Body of pancreas (tissue), 4 donors: ENCODE measurements around the gene MED12L.

Experiments
- POLR2A ChIP-seq, 3 donors: fragments of 450-650 bp; IDR thresholded peaks; one replicate each; pipeline ENCODE4 v1.6.1; 2016; ENCODE audit warnings: antibody characterized with exemption in 3 of 3, mild to moderate bottlenecking in 2 of 3
- TF ChIP-seq, protein P1 (sequence below), 7 experiments: fragments of 450-650 bp in 4 of 7; fragments of 200-600 bp in 3 of 7; sonication (generic) in 3 of 7; IDR thresholded peaks; one replicate each; pipeline ENCODE4 v1.5.1; 2016 to 2019; ENCODE audit warnings: antibody characterized with exemption in 7 of 7

DNA sequence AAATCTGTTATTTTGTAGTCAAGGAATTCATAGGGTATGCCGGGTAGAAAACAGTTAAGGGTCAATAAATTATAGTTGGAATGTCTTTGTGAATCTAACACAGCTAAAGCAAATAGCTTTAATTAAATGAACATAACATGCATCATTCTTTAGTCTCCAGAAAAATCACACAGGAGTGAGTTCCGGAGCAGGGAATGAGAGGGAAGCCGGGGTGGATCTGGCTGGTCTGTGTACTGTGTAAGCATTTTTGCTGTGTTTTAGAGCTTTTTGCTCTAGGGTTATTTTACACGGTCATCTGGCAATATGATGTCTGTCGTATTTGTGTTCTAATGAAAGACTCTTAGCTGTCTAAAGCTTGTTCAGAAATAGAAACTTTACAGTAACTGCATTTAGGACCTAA is 57.5 kb downstream of the MED12L start:
- TF ChIP-seq, protein P1, sequence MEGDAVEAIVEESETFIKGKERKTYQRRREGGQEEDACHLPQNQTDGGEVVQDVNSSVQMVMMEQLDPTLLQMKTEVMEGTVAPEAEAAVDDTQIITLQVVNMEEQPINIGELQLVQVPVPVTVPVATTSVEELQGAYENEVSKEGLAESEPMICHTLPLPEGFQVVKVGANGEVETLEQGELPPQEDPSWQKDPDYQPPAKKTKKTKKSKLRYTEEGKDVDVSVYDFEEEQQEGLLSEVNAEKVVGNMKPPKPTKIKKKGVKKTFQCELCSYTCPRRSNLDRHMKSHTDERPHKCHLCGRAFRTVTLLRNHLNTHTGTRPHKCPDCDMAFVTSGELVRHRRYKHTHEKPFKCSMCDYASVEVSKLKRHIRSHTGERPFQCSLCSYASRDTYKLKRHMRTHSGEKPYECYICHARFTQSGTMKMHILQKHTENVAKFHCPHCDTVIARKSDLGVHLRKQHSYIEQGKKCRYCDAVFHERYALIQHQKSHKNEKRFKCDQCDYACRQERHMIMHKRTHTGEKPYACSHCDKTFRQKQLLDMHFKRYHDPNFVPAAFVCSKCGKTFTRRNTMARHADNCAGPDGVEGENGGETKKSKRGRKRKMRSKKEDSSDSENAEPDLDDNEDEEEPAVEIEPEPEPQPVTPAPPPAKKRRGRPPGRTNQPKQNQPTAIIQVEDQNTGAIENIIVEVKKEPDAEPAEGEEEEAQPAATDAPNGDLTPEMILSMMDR (IDR thresholded peaks at IDR 0.05) = no peak
- TF ChIP-seq POLR2A (IDR thresholded peaks at IDR 0.05) = no peak
